Measurements from ENCODE around the gene SLC30A4.

- TF ChIP-seq CTCF (IDR thresholded peaks at IDR 0.05) = no peak
- TF ChIP-seq POLR2A (IDR thresholded peaks at IDR 0.05) = no peak
Observed at GRCh38 chr15:45555934-45556608, 33.5 kb upstream of the SLC30A4 start.

All from thyroid gland (tissue), 4 donors.